GM18508 (cell line): Measurements from ENCODE around the gene PIGC.

Experiments used
- ATAC-seq: cut with Tn5 transposase; IDR thresholded peaks from one replicate; pipeline ENCODE4 v1.9.1; 2021; ENCODE audit warnings: moderate number of reproducible peaks; ENCODE audit not compliant: insufficient read depth, unreplicated experiment

PIGC gene

GRCh38 chr1:172468296-172468695 is 24.4 kb upstream of the PIGC start:
- no peak for ATAC-seq

- no peak for ATAC-seq
These were observed 23.6 kb upstream of the PIGC start for GRCh38 chr1:172467446-172467845.

- no peak for ATAC-seq
These were observed 23.0 kb upstream of the PIGC start for GRCh38 chr1:172466795-172467407.

GRCh38 chr1:172465617-172466016 is 21.7 kb upstream of the PIGC start:
- ATAC-seq = no peak

GRCh38 chr1:172460887-172461315 is 17.0 kb upstream of the PIGC start:
- ATAC-seq = no peak

- no peak for ATAC-seq
These were observed 16.3 kb upstream of the PIGC start for GRCh38 chr1:172460177-172460576.

GRCh38 chr1:172457479-172458130 is 13.7 kb upstream of the PIGC start:
- ATAC-seq = no peak

GRCh38 chr1:172456344-172456769 is 12.5 kb upstream of the PIGC start:
- ATAC-seq = no peak

GRCh38 chr1:172455451-172455850 is 11.6 kb upstream of the PIGC start:
- ATAC-seq = no peak

- no peak for ATAC-seq
These were observed 9.7 kb upstream of the PIGC start for GRCh38 chr1:172453607-172454006.

GRCh38 chr1:172453153-172453545 is 9.3 kb upstream of the PIGC start:
- ATAC-seq = no peak

GRCh38 chr1:172452536-172453152 is 8.8 kb upstream of the PIGC start:
- no peak for ATAC-seq

- no peak for ATAC-seq
These were observed 7.2 kb upstream of the PIGC start for GRCh38 chr1:172451002-172451443.

GRCh38 chr1:172450524-172450885 is 6.6 kb upstream of the PIGC start:
- ATAC-seq = no peak

GRCh38 chr1:172449585-172450523 is 6.0 kb upstream of the PIGC start:
- no peak for ATAC-seq

- no peak for ATAC-seq
These were observed 5.2 kb upstream of the PIGC start for GRCh38 chr1:172448995-172449584.

- ATAC-seq = no peak
These were observed 3.8 kb upstream of the PIGC start for GRCh38 chr1:172447641-172448040.

- ATAC-seq = no peak
These were observed 2.7 kb upstream of the PIGC start for GRCh38 chr1:172446547-172446946.

GRCh38 chr1:172442843-172443565 is 865 bp downstream of the PIGC start:
- ATAC-seq = no peak

GRCh38 chr1:172442404-172442803 is 1.5 kb downstream of the PIGC start:
- ATAC-seq = no peak
